ENCODE results near the gene USP54. TPM values are rescaled to one million over a fixed set of nuclear protein-coding genes. Genes with fewer than 3 reads are reported as not detected.

The USP54 gene
- total and polyA plus RNA-seq, 2 donors (not counting 3 experiments of a cell fraction or from before 2014, with no cell fraction given): 9.3 to 14.2 TPM

Small RNAs within 50 kb of the gene (small RNA-seq; reads per million reads assigned to genes)
- gene RNU6-883P (ENCODE audit: insufficient read depth, insufficient read length, low read depth, low replicate concordance): not detected

Other genes starting within 250 kb of the USP54 start
- 0.12 and 0.27 TPM in 2 replicates for gene CFAP70, start 232.5 kb downstream of the USP54 start, total RNA-seq
- gene CFAP70, start 232.5 kb downstream of the USP54 start, polyA plus RNA-seq: 0.11 and 0.19 TPM in 2 replicates
- gene ANXA7, start 177.3 kb downstream of the USP54 start, total RNA-seq: 81.6 and 86.0 TPM in 2 replicates
- gene ANXA7, start 177.3 kb downstream of the USP54 start, polyA plus RNA-seq: 56.5 and 62.6 TPM in 2 replicates
- gene MSS51, start 157.8 kb downstream of the USP54 start, total RNA-seq: 3.1 and 3.5 TPM in 2 replicates
- 1.8 and 2.3 TPM in 2 replicates for gene MSS51, start 157.8 kb downstream of the USP54 start, polyA plus RNA-seq
- gene PPP3CB, start 95.3 kb downstream of the USP54 start, total RNA-seq: 29.8 and 30.4 TPM in 2 replicates
- gene PPP3CB, start 95.3 kb downstream of the USP54 start, polyA plus RNA-seq: 7.8 and 13.5 TPM in 2 replicates
- not detected in 2 replicates for gene MYOZ1, start 50.1 kb upstream of the USP54 start, total RNA-seq
- not detected in 2 replicates for gene MYOZ1, start 50.1 kb upstream of the USP54 start, polyA plus RNA-seq
- not detected in 2 replicates for gene SYNPO2L, start 64.7 kb upstream of the USP54 start, total RNA-seq
- gene SYNPO2L, start 64.7 kb upstream of the USP54 start, polyA plus RNA-seq: not detected in 2 replicates
- gene AGAP5, start 106.8 kb upstream of the USP54 start, total RNA-seq: 6.9 and 7.7 TPM in 2 replicates
- 4.4 and 4.9 TPM in 2 replicates for gene AGAP5, start 106.8 kb upstream of the USP54 start, polyA plus RNA-seq
- gene SEC24C, start 153.0 kb upstream of the USP54 start, total RNA-seq: 91.2 and 95.5 TPM in 2 replicates
- 108 and 117 TPM in 2 replicates for gene SEC24C, start 153.0 kb upstream of the USP54 start, polyA plus RNA-seq
- gene CHCHD1, start 190.7 kb upstream of the USP54 start, total RNA-seq: 31.7 and 34.9 TPM in 2 replicates
- 32.1 and 39.2 TPM in 2 replicates for gene CHCHD1, start 190.7 kb upstream of the USP54 start, polyA plus RNA-seq
- gene ZSWIM8, start 194.3 kb upstream of the USP54 start, total RNA-seq: 111 and 112 TPM in 2 replicates
- 230 and 372 TPM in 2 replicates for gene ZSWIM8, start 194.3 kb upstream of the USP54 start, polyA plus RNA-seq
- gene NDST2, start 220.3 kb upstream of the USP54 start, total RNA-seq: 26.3 and 30.2 TPM in 2 replicates
- gene NDST2, start 220.3 kb upstream of the USP54 start, polyA plus RNA-seq: 25.0 and 30.1 TPM in 2 replicates

All from endothelial cell of umbilical vein (primary cell).